Lower leg skin (tissue), 3 donors: ENCODE results near the gene CYP26B1.

ENCODE experiments used
- POLR2A ChIP-seq, 2 donors: fragments of 450-650 bp; IDR thresholded peaks; one replicate each; pipeline ENCODE4 v1.6.1; 2016 to 2017; ENCODE audit warnings: antibody characterized with exemption in 2 of 2, mild to moderate bottlenecking in 1 of 2, moderate library complexity in 1 of 2
- TF ChIP-seq, protein P1 (sequence below), 3 donors: fragments of 450-650 bp; IDR thresholded peaks; one replicate each; pipeline ENCODE4 v1.5.1; 2016; ENCODE audit warnings: antibody characterized with exemption in 3 of 3, mild to moderate bottlenecking in 3 of 3, moderate library complexity in 2 of 3

DNA sequence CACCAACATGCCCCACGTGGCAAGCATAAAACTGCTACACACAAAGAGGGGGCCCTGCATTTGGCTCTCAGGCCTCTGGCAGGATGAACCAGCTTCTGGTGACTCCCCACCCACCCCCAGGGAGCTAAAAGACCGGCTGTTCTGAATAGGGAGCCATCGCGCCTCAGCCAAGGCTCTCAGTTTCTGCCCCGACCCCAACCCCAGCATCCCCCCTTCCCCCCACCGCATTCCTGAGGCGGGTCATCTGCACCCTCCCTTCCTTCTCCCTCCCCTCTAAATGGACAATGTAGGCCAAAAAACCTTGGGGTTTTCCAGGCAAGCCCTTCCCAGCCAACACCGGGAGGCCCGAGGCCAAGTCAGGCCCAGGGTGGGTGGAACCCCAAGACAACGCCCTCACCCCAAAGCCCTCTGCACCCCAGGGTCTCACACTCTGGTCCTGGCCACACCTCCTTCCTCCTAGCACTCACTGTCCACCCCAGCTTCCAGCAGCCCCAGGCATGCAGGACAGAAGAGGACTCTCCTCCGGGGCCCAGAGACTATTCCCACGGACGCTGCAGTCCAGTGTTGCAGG lies 5.7 kb downstream of the CYP26B1 start:
- no peak for TF ChIP-seq POLR2A (IDR thresholded peaks at IDR 0.05)
- TF ChIP-seq, protein P1, sequence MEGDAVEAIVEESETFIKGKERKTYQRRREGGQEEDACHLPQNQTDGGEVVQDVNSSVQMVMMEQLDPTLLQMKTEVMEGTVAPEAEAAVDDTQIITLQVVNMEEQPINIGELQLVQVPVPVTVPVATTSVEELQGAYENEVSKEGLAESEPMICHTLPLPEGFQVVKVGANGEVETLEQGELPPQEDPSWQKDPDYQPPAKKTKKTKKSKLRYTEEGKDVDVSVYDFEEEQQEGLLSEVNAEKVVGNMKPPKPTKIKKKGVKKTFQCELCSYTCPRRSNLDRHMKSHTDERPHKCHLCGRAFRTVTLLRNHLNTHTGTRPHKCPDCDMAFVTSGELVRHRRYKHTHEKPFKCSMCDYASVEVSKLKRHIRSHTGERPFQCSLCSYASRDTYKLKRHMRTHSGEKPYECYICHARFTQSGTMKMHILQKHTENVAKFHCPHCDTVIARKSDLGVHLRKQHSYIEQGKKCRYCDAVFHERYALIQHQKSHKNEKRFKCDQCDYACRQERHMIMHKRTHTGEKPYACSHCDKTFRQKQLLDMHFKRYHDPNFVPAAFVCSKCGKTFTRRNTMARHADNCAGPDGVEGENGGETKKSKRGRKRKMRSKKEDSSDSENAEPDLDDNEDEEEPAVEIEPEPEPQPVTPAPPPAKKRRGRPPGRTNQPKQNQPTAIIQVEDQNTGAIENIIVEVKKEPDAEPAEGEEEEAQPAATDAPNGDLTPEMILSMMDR (IDR thresholded peaks at IDR 0.05): no peak
